GM18508 (cell line): Measurements from ENCODE around the gene STK17B.

Experiments
- ATAC-seq: cut with Tn5 transposase; IDR thresholded peaks from one replicate; pipeline ENCODE4 v1.9.1; 2021; ENCODE audit warnings: moderate number of reproducible peaks; ENCODE audit not compliant: insufficient read depth, unreplicated experiment

Gene STK17B

DNA sequence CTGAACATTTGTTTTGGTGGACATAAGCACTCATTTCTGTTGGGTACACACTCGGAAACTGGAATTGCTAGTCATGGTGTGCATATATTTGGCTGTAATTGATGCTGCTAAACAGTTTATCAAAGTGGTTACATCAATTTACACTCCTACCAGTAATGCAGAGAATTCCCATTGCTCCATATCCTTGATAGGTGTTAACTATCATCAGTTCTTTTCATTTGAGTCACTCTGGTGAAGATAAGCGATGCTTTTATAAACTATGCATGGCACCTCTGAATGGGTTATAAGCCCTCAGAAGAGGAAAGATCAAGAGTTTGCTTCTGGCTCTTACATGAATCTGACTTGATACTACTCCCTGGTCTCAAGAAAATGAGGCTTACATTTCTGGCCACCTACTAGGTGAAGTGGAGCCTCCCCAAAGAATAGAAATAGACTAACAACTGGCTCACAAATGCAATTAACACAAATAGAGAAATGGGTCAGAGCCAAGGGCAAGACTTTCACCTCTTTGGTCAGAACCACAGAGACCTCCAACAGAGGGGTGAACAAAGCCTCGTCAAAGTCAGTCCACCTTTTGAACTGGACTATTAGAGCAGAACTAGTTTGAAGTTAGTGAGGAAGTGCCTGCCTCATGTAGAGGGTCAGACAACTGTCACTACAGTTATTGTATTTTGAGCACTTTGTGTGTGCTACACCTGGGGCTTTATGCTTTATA, 15.0 kb upstream of the STK17B start:
- ATAC-seq, result no peak

GRCh38 chr2:196184921-196185320, 13.5 kb upstream of the STK17B start:
- ATAC-seq, result no peak

- ATAC-seq, result no peak
Measured at GRCh38 chr2:196183528-196184231, 12.3 kb upstream of the STK17B start.

- ATAC-seq, result peak; percentile 0
Measured at GRCh38 chr2:196183172-196183473, 11.7 kb upstream of the STK17B start.

GRCh38 chr2:196182439-196183171, 11.2 kb upstream of the STK17B start:
- peak; percentile 94 for ATAC-seq

DNA sequence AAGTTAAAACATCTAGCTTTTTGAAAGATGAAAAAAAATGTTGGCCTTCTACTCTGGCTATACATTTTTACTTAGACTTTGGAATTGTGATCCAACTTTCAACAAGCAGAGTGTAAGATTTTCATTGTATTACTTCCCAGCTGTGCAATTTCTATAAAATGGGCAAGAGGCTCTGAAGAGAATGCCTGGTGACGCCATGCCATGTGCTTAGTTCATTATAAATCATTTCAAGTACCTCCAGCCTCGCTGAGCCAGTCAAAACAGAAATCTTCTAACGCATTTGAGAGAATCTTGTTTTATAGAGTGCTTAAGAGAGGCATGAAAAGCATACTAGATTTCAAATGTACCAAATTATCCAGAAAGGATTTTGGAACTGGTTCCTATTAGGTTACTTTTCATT, 10.1 kb upstream of the STK17B start:
- no peak for ATAC-seq

DNA sequence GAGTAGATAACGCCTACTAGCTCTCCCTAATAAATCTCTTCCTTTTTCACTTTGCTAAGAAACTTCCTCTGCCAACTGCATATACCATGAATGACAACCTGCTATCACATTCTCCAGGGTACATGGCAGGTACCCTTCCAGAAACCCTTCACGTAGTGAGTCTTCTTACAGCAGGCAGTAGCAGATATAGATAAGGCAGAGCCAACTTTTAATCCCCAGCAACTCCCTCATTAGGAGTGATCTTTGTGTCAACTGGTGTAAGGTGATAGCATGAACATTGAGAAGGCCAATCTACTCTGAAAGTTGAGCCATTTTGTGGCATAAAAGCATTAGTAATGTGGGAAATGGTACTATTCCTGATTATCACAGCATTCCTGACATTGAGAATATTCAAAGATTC, 5.7 kb upstream of the STK17B start:
- no peak for ATAC-seq

GRCh38 chr2:196176142-196176738, 4.9 kb upstream of the STK17B start:
- ATAC-seq, result peak; percentile 61

GRCh38 chr2:196174404-196174803, 3.0 kb upstream of the STK17B start:
- no peak for ATAC-seq

DNA sequence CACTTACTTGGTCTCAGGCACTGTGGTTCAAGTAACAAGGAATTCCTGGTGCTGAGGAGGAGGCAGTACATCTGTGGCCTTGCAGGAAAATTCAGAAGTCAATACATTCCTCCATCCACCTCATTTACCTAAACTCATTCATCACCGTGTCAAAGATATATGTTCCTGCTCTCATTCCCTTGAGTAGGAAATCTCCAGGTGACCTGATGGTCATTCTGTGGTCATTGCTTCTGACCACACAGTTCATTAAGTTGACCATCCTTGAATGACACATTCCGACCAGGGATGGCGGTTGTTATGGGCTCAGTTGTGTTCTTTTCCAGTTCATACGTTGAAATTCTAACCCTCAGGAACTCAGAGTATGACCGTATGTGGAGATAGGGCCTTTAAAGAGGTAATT, 2.1 kb upstream of the STK17B start:
- ATAC-seq, result no peak

GRCh38 chr2:196172951-196173350, 1.6 kb upstream of the STK17B start:
- ATAC-seq, result no peak

DNA sequence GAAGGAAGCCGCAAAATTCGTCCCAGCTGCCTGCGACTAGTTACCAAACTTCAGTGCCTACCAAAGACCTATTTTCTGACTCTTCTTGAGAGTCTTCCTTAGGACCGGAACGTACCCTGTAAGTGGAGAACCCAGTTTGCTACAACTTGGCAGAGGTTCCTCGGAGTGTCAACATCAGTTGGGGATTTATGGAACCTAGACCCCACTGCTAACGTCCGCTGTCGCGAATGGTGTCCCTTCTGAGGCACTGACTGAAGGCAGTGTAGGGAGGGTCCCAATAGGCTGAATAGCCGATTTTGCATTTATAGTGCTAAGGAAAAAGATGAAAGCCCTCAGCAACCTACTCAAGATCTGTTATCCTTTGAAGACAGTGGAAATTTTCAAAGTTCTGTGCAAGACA, 568 bp upstream of the STK17B start:
- no peak for ATAC-seq

GRCh38 chr2:196170606-196171247, 651 bp downstream of the STK17B start:
- ATAC-seq, result peak; percentile 0

DNA sequence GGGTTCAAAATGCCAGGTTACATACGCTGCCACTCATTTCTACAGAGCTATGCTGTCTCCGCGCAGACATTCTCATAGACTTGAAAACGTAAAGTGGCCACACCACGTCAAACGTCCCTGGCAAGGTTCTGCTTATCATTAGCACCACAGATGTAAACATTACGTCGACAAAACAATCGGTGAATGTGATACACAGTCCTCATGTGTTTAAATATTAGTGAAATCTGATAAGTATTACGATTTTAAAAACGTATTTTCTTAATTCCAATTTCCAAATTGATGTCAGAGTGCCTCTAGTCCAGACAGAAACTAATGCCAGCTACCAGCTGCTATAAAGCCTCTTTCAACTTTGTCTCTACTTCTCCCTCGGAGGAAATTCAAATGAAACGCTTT, 1.2 kb downstream of the STK17B start:
- no peak for ATAC-seq

DNA sequence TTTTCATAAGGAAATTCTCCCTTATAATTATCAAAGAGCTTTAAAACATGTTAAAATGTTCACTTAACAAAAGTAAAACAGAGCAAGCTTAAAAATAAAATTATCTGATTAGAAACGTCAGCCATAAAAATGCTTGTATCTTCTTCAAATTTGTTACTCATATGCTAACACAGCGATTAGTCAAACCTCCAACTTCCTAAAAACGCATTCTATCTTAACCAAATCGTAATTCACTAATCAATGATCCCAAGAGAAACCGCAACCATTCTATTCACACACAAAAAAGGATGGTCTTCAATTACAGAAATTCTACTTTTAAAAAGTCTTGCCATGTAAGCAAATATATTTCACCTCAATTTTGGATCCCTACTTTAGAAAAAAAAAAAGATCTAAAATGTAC, 1.9 kb downstream of the STK17B start:
- no peak for ATAC-seq

- ATAC-seq, result no peak
Measured at GRCh38 chr2:196168181-196168580, 3.2 kb downstream of the STK17B start.

GRCh38 chr2:196167666-196168065, 3.7 kb downstream of the STK17B start:
- ATAC-seq, result no peak

DNA sequence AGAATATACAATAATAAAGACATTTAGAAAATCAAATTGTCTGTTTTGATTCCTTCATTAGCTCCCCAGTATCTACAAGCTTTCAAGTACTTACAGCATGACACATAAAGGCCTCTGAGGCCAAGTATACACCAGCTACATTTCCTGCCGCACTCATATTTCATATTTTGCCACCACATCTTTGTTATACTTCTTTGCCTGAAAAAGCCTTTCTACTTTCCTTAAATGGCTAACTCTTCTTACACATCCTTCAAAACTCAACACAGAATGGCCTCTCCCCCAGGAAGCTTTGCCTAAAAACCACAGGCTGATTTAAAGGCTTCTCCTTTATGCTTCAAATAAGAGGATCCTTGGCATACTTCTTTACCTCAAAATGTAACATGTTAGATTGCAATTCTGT, 4.5 kb downstream of the STK17B start:
- no peak for ATAC-seq

DNA sequence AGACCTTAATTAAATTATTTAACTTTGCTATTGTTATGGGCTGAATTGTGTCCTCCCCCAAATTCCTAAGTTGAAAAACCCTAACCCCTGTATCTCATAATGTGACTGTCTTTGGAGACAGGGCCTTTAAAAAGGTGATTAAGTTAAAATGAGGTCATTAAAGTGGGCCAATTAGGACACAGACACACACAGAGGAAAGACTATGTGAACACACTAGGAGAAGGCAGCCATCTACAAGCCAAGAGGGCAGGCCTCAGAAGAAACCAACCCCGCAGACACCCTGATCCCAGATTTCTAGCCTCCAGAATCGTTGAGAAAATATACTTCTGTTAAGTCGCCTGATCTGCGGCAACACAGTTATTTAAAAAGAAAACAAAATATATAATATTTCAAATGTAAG, 6.4 kb downstream of the STK17B start:
- no peak for ATAC-seq

- no peak for ATAC-seq
Measured at GRCh38 chr2:196163285-196163684, 8.1 kb downstream of the STK17B start.
